Activated naive CD4-positive, alpha-beta T cell treated with anti-CD3 and anti-CD28 coated beads, Interleukin-2, amount 10 ng/mL, durations not matched to agents 7 days and 5 days (primary cell): ENCODE measurements around the gene PER2.
"Not testable (repeated sequence)": the region's sequence is repeated elsewhere in the genome, so short reads cannot be mapped to it uniquely, and the experiment has no call there.

ENCODE experiments used
- CTCF ChIA-PET: fragments of 350-600 bp; sonication (Branson Sonifier 250); formaldehyde crosslinking; loops from one replicate; lab custom pipeline; 2021; ENCODE audit warnings: antibody characterized with exemption; lab: Charles Lee
- DNase-seq: peaks from one replicate; pipeline ENCODE4 v3.0.0-alpha.2; 2020
- H3K27ac Mint-ChIP-seq: one replicate; pipeline ENCODE4 v1.8.0; 2021; ENCODE audit warnings: mild to moderate bottlenecking, moderate library complexity, mixed read lengths
- H3K27me3 Mint-ChIP-seq: one replicate; pipeline ENCODE4 v1.8.0; 2021; ENCODE audit warnings: mild to moderate bottlenecking, mixed read lengths
- H3K36me3 Mint-ChIP-seq: one replicate; pipeline ENCODE4 v1.8.0; 2021; ENCODE audit warnings: mixed read lengths
- H3K4me1 Mint-ChIP-seq: one replicate; pipeline ENCODE4 v1.8.0; 2021; ENCODE audit warnings: mixed read lengths
- H3K4me3 Mint-ChIP-seq: one replicate; pipeline ENCODE4 v1.8.0; 2021; ENCODE audit warnings: mild to moderate bottlenecking, moderate library complexity, mixed read lengths
- H3K9me3 Mint-ChIP-seq: one replicate; pipeline ENCODE4 v1.8.0; 2021; ENCODE audit warnings: mixed read lengths

Gene PER2

GRCh38 chr2:238286551-238286950, 1.9 kb downstream of the PER2 start:
- H3K36me3 Mint-ChIP-seq = no peaks in the 10 kb centered on the region
- H3K27ac Mint-ChIP-seq = no peak overlapping the region
- H3K4me1 Mint-ChIP-seq = peaks cover 35% of the 10 kb centered on the region
- CTCF ChIA-PET = no interaction called here
- peak overlapping the region; percentile 75 for H3K4me3 Mint-ChIP-seq
- H3K27me3 Mint-ChIP-seq = no peaks in the 10 kb centered on the region
- DNase-seq = no peak
- no peaks in the 10 kb centered on the region for H3K9me3 Mint-ChIP-seq

DNA sequence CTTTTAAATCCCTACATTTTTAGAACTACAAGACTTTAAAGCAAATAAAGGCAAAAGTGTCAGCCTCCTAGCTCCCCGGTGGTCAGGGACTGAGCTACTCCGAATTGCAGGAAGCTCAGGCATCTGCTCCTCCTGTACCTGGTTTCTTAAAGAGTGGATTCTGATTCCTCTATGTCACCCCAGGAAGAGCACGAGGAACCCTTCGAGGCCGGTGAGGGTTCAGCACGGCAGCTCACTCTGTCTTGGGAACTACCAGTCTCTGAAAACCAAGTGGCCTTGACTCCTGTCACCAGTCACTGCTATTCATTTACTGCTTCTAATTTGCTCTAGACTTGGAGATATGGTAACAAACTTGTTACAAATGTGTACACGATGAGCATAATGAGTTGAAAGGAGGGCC, 2.3 kb downstream of the PER2 start:
- H3K4me3 Mint-ChIP-seq = no peak overlapping the region
- no peak overlapping the region for H3K27ac Mint-ChIP-seq
- peaks cover 35% of the 10 kb centered on the region for H3K4me1 Mint-ChIP-seq
- no peaks in the 10 kb centered on the region for H3K9me3 Mint-ChIP-seq
- DNase-seq = no peak
- H3K36me3 Mint-ChIP-seq = no peaks in the 10 kb centered on the region
- CTCF ChIA-PET = no interaction called here
- no peaks in the 10 kb centered on the region for H3K27me3 Mint-ChIP-seq

DNA sequence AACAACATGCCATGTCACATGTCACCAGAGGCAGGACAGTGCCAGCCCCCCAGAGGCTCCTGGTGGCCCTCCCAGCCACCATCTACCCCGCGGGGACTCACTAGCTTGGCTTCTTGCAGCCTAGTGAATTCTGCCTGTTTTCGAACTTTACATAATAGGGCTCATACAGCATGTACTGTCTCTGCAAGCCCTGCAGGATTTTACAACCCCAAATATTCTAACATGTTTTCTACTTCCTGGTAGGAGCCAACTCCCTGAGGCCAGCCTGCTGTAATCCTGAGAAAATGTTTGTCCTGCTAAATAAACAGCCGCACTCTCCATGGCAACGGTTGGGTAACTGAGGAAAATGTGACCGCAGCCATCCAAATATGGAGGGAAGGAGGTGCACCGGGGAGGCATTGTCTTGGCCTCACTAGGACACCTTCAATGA, 2.7 kb downstream of the PER2 start:
- Mint-ChIP-seq H3K4me3 (no peak overlapping the region), H3K27me3 (no peaks in the 10 kb centered on the region), H3K4me1 (peaks cover 35% of the 10 kb centered on the region), H3K27ac (no peak overlapping the region), H3K9me3 (no peaks in the 10 kb centered on the region), H3K36me3 (no peaks in the 10 kb centered on the region)
- DNase-seq = no peak
- CTCF ChIA-PET = interaction anchor here (1.6 kb wide), 1 partner anchor 22 kb away, joined by 5 read pairs; no protein-coding TSS in a partner anchor

GRCh38 chr2:238284802-238285515, 3.5 kb downstream of the PER2 start:
- H3K4me3 Mint-ChIP-seq = no peak overlapping the region
- H3K36me3 Mint-ChIP-seq = no peaks in the 10 kb centered on the region
- no peaks in the 10 kb centered on the region for H3K9me3 Mint-ChIP-seq
- H3K27me3 Mint-ChIP-seq = no peaks in the 10 kb centered on the region
- DNase-seq = no peak
- peaks cover 31% of the 10 kb centered on the region for H3K4me1 Mint-ChIP-seq
- CTCF ChIA-PET = interaction anchor here (1.6 kb wide), 1 partner anchor 21 kb away, joined by 5 read pairs; no protein-coding TSS in a partner anchor
- H3K27ac Mint-ChIP-seq = no peak overlapping the region

GRCh38 chr2:238282861-238283738, 5.3 kb downstream of the PER2 start:
- no peak overlapping the region for H3K4me3 Mint-ChIP-seq
- H3K36me3 Mint-ChIP-seq = no peaks in the 10 kb centered on the region
- H3K9me3 Mint-ChIP-seq = no peaks in the 10 kb centered on the region
- DNase-seq = no peak
- CTCF ChIA-PET = no interaction called here
- no peaks in the 10 kb centered on the region for H3K27me3 Mint-ChIP-seq
- no peak overlapping the region for H3K27ac Mint-ChIP-seq
- peaks cover 21% of the 10 kb centered on the region for H3K4me1 Mint-ChIP-seq

- CTCF ChIA-PET = no interaction called here
- Mint-ChIP-seq H3K36me3 (no peaks in the 10 kb centered on the region), H3K27me3 (no peaks in the 10 kb centered on the region), H3K4me3 (no peak overlapping the region), H3K4me1 (peaks cover 10% of the 10 kb centered on the region), H3K27ac (no peak overlapping the region), H3K9me3 (no peaks in the 10 kb centered on the region)
- no peak for DNase-seq
Measured at GRCh38 chr2:238281826-238282480, 6.5 kb downstream of the PER2 start.

GRCh38 chr2:238280083-238280825, 8.2 kb downstream of the PER2 start:
- Mint-ChIP-seq H3K27me3 (no peaks in the 10 kb centered on the region), H3K36me3 (peaks cover 6% of the 10 kb centered on the region), H3K27ac (no peak overlapping the region), H3K4me1 (peaks cover 3% of the 10 kb centered on the region), H3K9me3 (no peaks in the 10 kb centered on the region), H3K4me3 (no peak overlapping the region)
- CTCF ChIA-PET = interaction anchor here (2.0 kb wide), 1 partner anchor 17 kb away, joined by 6 read pairs; no protein-coding TSS in a partner anchor
- no peak for DNase-seq

DNA sequence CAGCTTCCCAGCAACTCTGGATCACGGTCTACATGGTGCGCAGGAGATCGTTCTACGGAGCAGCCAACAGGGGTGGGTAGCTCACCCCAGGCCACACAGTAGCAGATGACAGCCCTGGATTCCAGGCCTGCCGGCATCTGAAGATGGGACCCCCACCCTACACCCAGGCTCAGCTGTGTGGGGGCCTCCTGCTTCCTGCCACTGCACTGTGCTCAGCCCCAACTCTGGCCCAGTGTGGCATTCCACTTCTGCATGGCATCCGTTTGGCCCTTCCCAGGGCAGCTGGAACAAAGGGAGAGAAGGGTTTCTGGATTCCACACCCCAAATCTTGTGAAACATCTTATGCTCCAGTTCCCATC, 9.1 kb downstream of the PER2 start:
- CTCF ChIA-PET = interaction anchor here (0.6 to 2.8 kb wide), 5 partner anchors 14 to 1137 kb away, joined by 3 to 13 read pairs (median 3); no protein-coding TSS in a partner anchor
- no peak overlapping the region for H3K4me3 Mint-ChIP-seq
- no peaks in the 10 kb centered on the region for H3K4me1 Mint-ChIP-seq
- DNase-seq = no peak
- H3K9me3 Mint-ChIP-seq = no peaks in the 10 kb centered on the region
- no peaks in the 10 kb centered on the region for H3K27me3 Mint-ChIP-seq
- no peak overlapping the region for H3K27ac Mint-ChIP-seq
- peaks cover 11% of the 10 kb centered on the region for H3K36me3 Mint-ChIP-seq

- H3K27me3 Mint-ChIP-seq = no peaks in the 10 kb centered on the region
- no peak overlapping the region for H3K27ac Mint-ChIP-seq
- H3K4me1 Mint-ChIP-seq = no peaks in the 10 kb centered on the region
- H3K36me3 Mint-ChIP-seq = peaks cover 14% of the 10 kb centered on the region
- H3K4me3 Mint-ChIP-seq = no peak overlapping the region
- DNase-seq = no peak
- CTCF ChIA-PET = interaction anchor here (0.6 to 2.8 kb wide), 5 partner anchors 14 to 1136 kb away, joined by 3 to 13 read pairs (median 3); no protein-coding TSS in a partner anchor
- no peaks in the 10 kb centered on the region for H3K9me3 Mint-ChIP-seq
Measured at GRCh38 chr2:238278626-238279323, 9.6 kb downstream of the PER2 start.

- Mint-ChIP-seq H3K36me3 (peaks cover 16% of the 10 kb centered on the region), H3K4me1 (no peaks in the 10 kb centered on the region), H3K9me3 (no peaks in the 10 kb centered on the region), H3K27ac (no peak overlapping the region), H3K27me3 (no peaks in the 10 kb centered on the region), H3K4me3 (no peak overlapping the region)
- DNase-seq = no peak
- CTCF ChIA-PET = interaction anchor here (2.8 kb wide), 1 partner anchor 13 kb away, joined by 13 read pairs; no protein-coding TSS in a partner anchor
Measured at GRCh38 chr2:238277695-238278094, 10.7 kb downstream of the PER2 start.

DNA sequence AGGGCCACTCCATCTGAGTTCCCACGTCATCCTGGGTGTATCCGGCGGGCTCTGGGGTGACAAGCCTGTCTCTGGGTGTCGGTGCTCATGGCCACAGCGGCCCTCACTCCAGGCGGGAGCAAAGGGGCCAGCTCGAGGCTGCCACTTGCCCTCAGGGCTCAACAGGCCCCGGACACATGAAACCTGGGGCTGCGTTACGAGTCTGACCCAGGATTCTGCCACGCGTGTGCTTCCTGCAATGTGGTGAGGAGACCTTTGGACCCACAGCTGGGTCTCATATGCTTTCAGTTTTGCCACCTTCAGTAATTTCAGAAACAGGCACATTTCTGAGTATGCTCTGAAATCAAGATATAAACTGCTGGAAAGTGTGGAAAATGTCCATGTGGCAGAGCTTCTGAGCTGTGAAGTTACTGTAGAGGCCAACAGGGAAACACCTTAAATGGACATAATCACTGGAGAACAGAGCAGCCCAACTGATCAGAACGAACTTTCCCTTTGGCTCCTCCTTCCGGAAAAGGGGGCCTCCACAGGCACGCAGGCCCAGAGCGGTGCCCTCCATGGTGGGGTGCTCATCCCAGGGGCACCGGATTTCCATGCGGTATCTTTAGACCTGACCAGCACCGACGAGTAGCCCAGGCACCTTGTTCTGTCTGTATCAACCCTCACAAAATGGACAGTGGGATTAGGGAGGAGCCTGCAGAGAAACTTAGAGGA, 14.1 kb downstream of the PER2 start:
- Mint-ChIP-seq H3K9me3 (no peaks in the 10 kb centered on the region), H3K27me3 (no peaks in the 10 kb centered on the region), H3K36me3 (peaks cover 23% of the 10 kb centered on the region), H3K4me1 (no peaks in the 10 kb centered on the region), H3K4me3 (no peak overlapping the region), H3K27ac (no peak overlapping the region)
- CTCF ChIA-PET = interaction anchor here (1.5 to 2.8 kb wide), 2 partner anchors 10 to 14 kb away, joined by 5 to 19 read pairs; no protein-coding TSS in a partner anchor
- no peak for DNase-seq

DNA sequence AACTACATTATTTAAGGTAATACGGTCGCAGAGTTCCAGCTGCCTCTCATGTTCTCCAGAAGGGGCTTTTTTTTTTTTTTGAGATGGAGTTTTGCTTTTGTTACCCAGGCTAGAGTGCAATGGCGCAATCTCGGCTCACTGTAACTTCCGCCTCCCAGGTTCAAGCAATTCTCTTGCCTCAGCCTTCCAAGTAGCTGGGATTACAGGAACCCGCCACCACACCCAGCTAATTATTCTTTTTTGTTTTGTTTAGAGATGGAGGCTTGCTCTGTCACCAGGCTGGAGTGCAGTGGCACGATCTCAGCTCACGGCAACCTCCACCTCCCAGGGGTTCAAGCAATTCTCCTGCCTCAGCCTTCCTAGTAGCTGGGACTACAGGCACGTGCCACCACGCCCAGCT, 15.0 kb downstream of the PER2 start:
- H3K4me3 Mint-ChIP-seq, H3K27me3 Mint-ChIP-seq, H3K27ac Mint-ChIP-seq, H3K4me1 Mint-ChIP-seq, DNase-seq, H3K9me3 Mint-ChIP-seq: not testable (repeated sequence)
- H3K36me3 Mint-ChIP-seq = peaks cover 23% of the 10 kb centered on the region
- CTCF ChIA-PET = interaction anchor here (1.0 to 2.8 kb wide), 2 partner anchors 10 to 18 kb away, joined by 3 to 19 read pairs; no protein-coding TSS in a partner anchor
